HG02870 (cell line): ENCODE results near the gene OCRL.
A peak's percentile ranks its signal among the peaks of the same experiment; 100 is the strongest.
"Not testable (repeated sequence)": the region's sequence is repeated elsewhere in the genome, so short reads cannot be mapped to it uniquely, and the experiment has no call there.

Experiments
- ATAC-seq: cut with Tn5 transposase; IDR thresholded peaks from one replicate; pipeline ENCODE4 v1.9.1; 2021; ENCODE audit warnings: mild to moderate bottlenecking, moderate library complexity; ENCODE audit not compliant: unreplicated experiment

OCRL gene

GRCh38 chrX:129534816-129535578 is 5.1 kb upstream of the OCRL start:
- no peak for ATAC-seq

GRCh38 chrX:129540722-129541184 is 694 bp downstream of the OCRL start:
- ATAC-seq, result peak; percentile 26

GRCh38 chrX:129544780-129545179 is 4.7 kb downstream of the OCRL start:
- ATAC-seq, result no peak

- ATAC-seq, result no peak
These were observed 5.3 kb downstream of the OCRL start for GRCh38 chrX:129545408-129545807.

GRCh38 chrX:129549124-129549523 is 9.1 kb downstream of the OCRL start:
- no peak for ATAC-seq

GRCh38 chrX:129553619-129554288 is 13.7 kb downstream of the OCRL start:
- peak; percentile 86 for ATAC-seq

GRCh38 chrX:129554816-129555215 is 14.8 kb downstream of the OCRL start:
- not testable (repeated sequence) for ATAC-seq

GRCh38 chrX:129556806-129557315 is 16.8 kb downstream of the OCRL start:
- ATAC-seq, result no peak

- ATAC-seq, result no peak
These were observed 17.9 kb downstream of the OCRL start for GRCh38 chrX:129557844-129558480.

- ATAC-seq, result no peak
These were observed 19.7 kb downstream of the OCRL start for GRCh38 chrX:129559783-129560182.

GRCh38 chrX:129561453-129561852 is 21.4 kb downstream of the OCRL start:
- no peak for ATAC-seq

- ATAC-seq, result not testable (repeated sequence)
These were observed 24.3 kb downstream of the OCRL start for GRCh38 chrX:129564345-129564744.

- no peak for ATAC-seq
These were observed 25.1 kb downstream of the OCRL start for GRCh38 chrX:129565046-129565650.

- ATAC-seq, result no peak
These were observed 26.0 kb downstream of the OCRL start for GRCh38 chrX:129566073-129566472.

- no peak for ATAC-seq
These were observed 28.3 kb downstream of the OCRL start for GRCh38 chrX:129568349-129568748.

- ATAC-seq, result no peak
These were observed 32.4 kb downstream of the OCRL start for GRCh38 chrX:129572422-129572821.

- not testable (repeated sequence) for ATAC-seq
These were observed 33.6 kb downstream of the OCRL start for GRCh38 chrX:129573652-129574051.

GRCh38 chrX:129574214-129574613 is 34.2 kb downstream of the OCRL start:
- no peak for ATAC-seq

GRCh38 chrX:129576539-129576938 is 36.5 kb downstream of the OCRL start:
- ATAC-seq, result no peak

- no peak for ATAC-seq
These were observed 37.4 kb downstream of the OCRL start for GRCh38 chrX:129577473-129577872.

- no peak for ATAC-seq
These were observed 37.8 kb downstream of the OCRL start for GRCh38 chrX:129577877-129578276.
